Measurements from ENCODE around the gene BMP6. TPM values are rescaled to one million over a fixed set of nuclear protein-coding genes. Genes with fewer than 3 reads are reported as not detected.

BMP6 gene
- 101 and 330 TPM in 2 replicates for total RNA-seq

DNA sequence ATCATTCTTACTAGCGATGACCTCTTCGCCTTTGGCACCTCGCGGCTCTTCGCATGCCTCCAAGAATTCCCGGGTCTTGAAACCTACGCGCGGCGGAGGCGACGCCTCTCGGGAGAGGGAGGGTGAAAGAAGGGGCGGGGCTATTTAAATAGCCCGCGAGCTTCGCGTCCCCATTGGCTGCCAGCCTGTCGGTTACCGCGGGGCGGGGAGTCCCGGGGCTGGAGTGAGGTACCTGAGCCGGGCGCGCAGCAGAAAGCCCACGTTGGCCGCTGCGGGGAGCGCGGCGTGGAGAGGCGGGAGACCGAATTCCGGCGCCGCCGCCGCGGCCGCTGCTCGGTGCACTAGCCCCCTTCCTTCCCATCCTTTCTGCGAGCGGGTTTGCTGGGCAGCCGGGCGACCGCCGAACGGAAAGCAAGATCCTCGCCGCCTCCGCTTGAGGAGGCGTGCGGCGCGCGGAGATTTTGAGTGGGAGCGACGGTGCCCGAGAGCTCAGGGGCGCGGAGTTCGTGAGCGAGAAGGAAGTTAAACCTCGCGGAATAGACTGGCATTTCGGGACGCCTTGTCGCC is at the start of gene BMP6:
Gene BMP6, plus strand, starts transcription at position 251 of the 567 bp plus-strand sequence. CDS start 857 bp downstream, outside the sequence.

GRCh38 chr6:7910654-7911344 is 184.9 kb downstream of the BMP6 start, which contains the start of gene TXNDC5:
TXNDC5 (minus strand) TSS chr6:7910788; CDS start chr6:7910776, 12 bp downstream.

Other genes with a start within 250 kb of the BMP6 start
- gene DSP, start 184.4 kb upstream of the BMP6 start, total RNA-seq, result 3.9 and 59.2 TPM in 2 replicates
- gene SNRNP48, start 135.9 kb upstream of the BMP6 start, total RNA-seq, result 10.0 and 20.8 TPM in 2 replicates
- 839 and 3,238 TPM in 2 replicates for gene TXNDC5, start 184.7 kb downstream of the BMP6 start, total RNA-seq

Data from bladder microvascular endothelial cell (primary cell).